ENCODE measurements around the gene H3-3A.

DNA sequence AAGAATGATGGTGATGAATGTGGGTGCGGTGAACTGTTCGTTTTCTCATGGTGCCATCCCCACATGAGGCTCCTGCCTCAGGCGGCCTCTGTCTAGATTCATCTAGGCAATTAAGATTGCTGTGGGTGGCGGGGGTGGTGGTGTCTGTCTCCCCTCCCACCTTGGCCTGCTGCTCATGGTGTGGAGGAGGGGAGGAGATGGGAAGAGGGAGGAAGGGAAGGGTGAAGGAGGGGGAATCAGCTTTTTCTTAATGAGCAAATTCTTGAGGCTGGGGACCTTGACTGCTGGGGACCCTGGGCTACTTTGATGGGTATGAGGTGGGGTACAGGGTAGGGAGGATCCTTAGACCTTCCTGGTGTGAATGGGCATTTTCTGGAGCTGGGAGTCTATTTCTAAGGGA is 55.8 kb downstream of the H3-3A start:
- TF ChIP-seq RXRA (IDR thresholded peaks at IDR 0.05; ENCODE audit: insufficient read depth, low read depth, low read length) (no peak), FOSL1 (IDR thresholded peaks at IDR 0.05; ENCODE audit: insufficient read depth, low read depth, low read length) (no peak), CTCF (IDR thresholded peaks at IDR 0.05; ENCODE audit: control extremely low read depth in 1 of 3, insufficient read depth in 1 of 3, low read depth in 1 of 3, low read length in 3 of 3) (no peak), JUND (IDR thresholded peaks at IDR 0.05; ENCODE audit: low read length) (no peak), YY1 (IDR thresholded peaks at IDR 0.05; ENCODE audit: low read depth, low read length) (no peak), EZH2 (IDR thresholded peaks at IDR 0.05; ENCODE audit: low read depth, low read length, severe bottlenecking) (no peak), CHD1 (IDR thresholded peaks at IDR 0.05; ENCODE audit: low read depth, low read length) (no peak)

Data from H1 (cell line).